ENCODE results near the gene PLXNA4.

The PLXNA4 gene

GRCh38 chr7:132410861-132411541 is 165.3 kb downstream of the PLXNA4 start:
- Mint-ChIP-seq H3K4me3 (no peak overlapping the region), H3K9me3 (no peaks in the 10 kb centered on the region), H3K4me1 (no peaks in the 10 kb centered on the region), H3K27ac (no peak overlapping the region), H3K36me3 (no peaks in the 10 kb centered on the region)
- no peak for DNase-seq (ENCODE audit: low spot score in 2 of 2)
- ATAC-seq = no peak

- H3K4me3 Mint-ChIP-seq = no peak overlapping the region
- no peaks in the 10 kb centered on the region for H3K9me3 Mint-ChIP-seq
- no peaks in the 10 kb centered on the region for H3K4me1 Mint-ChIP-seq
- ATAC-seq (no peak), DNase-seq (ENCODE audit: low spot score in 2 of 2) (no peak)
- no peaks in the 10 kb centered on the region for H3K36me3 Mint-ChIP-seq
- no peak overlapping the region for H3K27ac Mint-ChIP-seq
Measured at GRCh38 chr7:132410385-132410784, 165.9 kb downstream of the PLXNA4 start.

- no peaks in the 10 kb centered on the region for H3K9me3 Mint-ChIP-seq
- H3K36me3 Mint-ChIP-seq = no peaks in the 10 kb centered on the region
- no peaks in the 10 kb centered on the region for H3K4me1 Mint-ChIP-seq
- H3K27ac Mint-ChIP-seq = no peak overlapping the region
- H3K4me3 Mint-ChIP-seq = no peak overlapping the region
- ATAC-seq (no peak), DNase-seq (ENCODE audit: low spot score in 2 of 2) (no peak)
Measured at GRCh38 chr7:132407764-132408163, 168.5 kb downstream of the PLXNA4 start.

GRCh38 chr7:132406039-132406438 is 170.2 kb downstream of the PLXNA4 start:
- Mint-ChIP-seq H3K27ac (peak overlapping the region; percentile 26), H3K4me3 (no peak overlapping the region), H3K4me1 (no peaks in the 10 kb centered on the region), H3K36me3 (no peaks in the 10 kb centered on the region), H3K9me3 (no peaks in the 10 kb centered on the region)
- DNase-seq (ENCODE audit: low spot score in 2 of 2) (no peak), ATAC-seq (no peak)

GRCh38 chr7:132404261-132404660 is 172.0 kb downstream of the PLXNA4 start:
- Mint-ChIP-seq H3K4me1 (no peaks in the 10 kb centered on the region), H3K4me3 (no peak overlapping the region), H3K36me3 (no peaks in the 10 kb centered on the region), H3K27ac (peak overlapping the region; percentile 34), H3K9me3 (no peaks in the 10 kb centered on the region)
- ATAC-seq (no peak), DNase-seq (ENCODE audit: low spot score in 2 of 2) (no peak)

- no peak overlapping the region for H3K27ac Mint-ChIP-seq
- H3K9me3 Mint-ChIP-seq = no peaks in the 10 kb centered on the region
- no peaks in the 10 kb centered on the region for H3K36me3 Mint-ChIP-seq
- no peak for ATAC-seq
- no peak for DNase-seq (ENCODE audit: low spot score in 2 of 2)
- H3K4me3 Mint-ChIP-seq = no peak overlapping the region
- no peaks in the 10 kb centered on the region for H3K4me1 Mint-ChIP-seq
Measured at GRCh38 chr7:132403465-132404110, 172.7 kb downstream of the PLXNA4 start.

GRCh38 chr7:132402751-132403245 is 173.5 kb downstream of the PLXNA4 start:
- no peak overlapping the region for H3K4me3 Mint-ChIP-seq
- no peaks in the 10 kb centered on the region for H3K9me3 Mint-ChIP-seq
- H3K27ac Mint-ChIP-seq = no peak overlapping the region
- H3K36me3 Mint-ChIP-seq = no peaks in the 10 kb centered on the region
- ATAC-seq (no peak), DNase-seq (ENCODE audit: low spot score in 2 of 2) (no peak)
- H3K4me1 Mint-ChIP-seq = no peaks in the 10 kb centered on the region

DNA sequence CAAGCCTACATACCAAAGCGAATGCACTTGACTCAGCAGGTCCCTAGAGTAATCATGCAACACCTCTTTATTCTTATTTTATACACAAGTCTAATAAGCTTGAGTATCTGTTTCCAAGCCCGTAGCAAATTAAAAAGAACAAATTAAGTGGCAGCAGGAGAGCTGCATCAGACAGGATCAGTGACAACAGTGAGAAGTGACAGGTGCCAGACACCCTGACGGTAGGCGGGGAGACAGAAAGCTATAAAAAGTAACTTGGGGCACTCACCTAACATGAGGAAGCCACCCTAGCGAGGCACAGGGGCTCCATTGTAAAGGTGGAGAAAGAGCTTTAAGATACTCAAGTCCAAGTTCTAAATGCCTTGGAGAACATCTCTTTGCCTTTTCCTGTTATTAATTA is 174.2 kb downstream of the PLXNA4 start:
- H3K9me3 Mint-ChIP-seq = no peaks in the 10 kb centered on the region
- no peak overlapping the region for H3K27ac Mint-ChIP-seq
- ATAC-seq (no peak), DNase-seq (ENCODE audit: low spot score in 2 of 2) (no peak)
- no peak overlapping the region for H3K4me3 Mint-ChIP-seq
- H3K4me1 Mint-ChIP-seq = no peaks in the 10 kb centered on the region
- no peaks in the 10 kb centered on the region for H3K36me3 Mint-ChIP-seq

DNA sequence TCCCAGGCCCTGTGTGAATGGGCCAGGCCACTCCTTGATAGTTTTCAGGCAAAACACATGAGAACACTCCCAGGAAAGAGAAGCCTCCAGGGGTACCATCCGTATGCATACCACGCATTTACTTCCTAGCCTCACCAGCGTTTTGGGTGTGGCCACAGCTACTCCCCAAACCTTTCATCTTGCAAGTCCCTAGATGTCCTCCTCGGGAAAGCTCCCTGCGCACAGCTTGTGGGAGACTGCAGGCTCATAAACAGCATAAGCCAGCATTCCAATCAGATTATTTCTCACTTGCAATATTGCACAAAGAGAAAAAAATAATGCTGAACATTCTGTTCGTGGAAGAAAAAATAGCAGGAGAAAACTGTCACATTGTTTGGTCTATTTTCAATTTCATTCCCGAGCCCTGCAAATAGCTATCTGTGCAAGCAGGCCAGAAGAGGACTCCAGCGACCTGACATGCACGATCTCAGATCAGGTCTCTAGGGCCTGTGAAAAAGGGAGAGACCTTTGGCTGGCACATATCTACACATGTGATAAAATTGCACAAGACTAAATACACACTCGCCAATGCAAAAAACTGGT is 175.6 kb downstream of the PLXNA4 start:
- no peaks in the 10 kb centered on the region for H3K36me3 Mint-ChIP-seq
- no peak for ATAC-seq
- no peak overlapping the region for H3K4me3 Mint-ChIP-seq
- no peaks in the 10 kb centered on the region for H3K4me1 Mint-ChIP-seq
- no peak overlapping the region for H3K27ac Mint-ChIP-seq
- no peak for DNase-seq (ENCODE audit: low spot score in 2 of 2)
- no peaks in the 10 kb centered on the region for H3K9me3 Mint-ChIP-seq

- no peaks in the 10 kb centered on the region for H3K36me3 Mint-ChIP-seq
- no peak overlapping the region for H3K4me3 Mint-ChIP-seq
- H3K4me1 Mint-ChIP-seq = peaks cover 9% of the 10 kb centered on the region
- no peaks in the 10 kb centered on the region for H3K9me3 Mint-ChIP-seq
- ATAC-seq (no peak), DNase-seq (ENCODE audit: low spot score in 2 of 2) (no peak)
- H3K27ac Mint-ChIP-seq = no peak overlapping the region
Measured at GRCh38 chr7:132399367-132399766, 176.9 kb downstream of the PLXNA4 start.

DNA sequence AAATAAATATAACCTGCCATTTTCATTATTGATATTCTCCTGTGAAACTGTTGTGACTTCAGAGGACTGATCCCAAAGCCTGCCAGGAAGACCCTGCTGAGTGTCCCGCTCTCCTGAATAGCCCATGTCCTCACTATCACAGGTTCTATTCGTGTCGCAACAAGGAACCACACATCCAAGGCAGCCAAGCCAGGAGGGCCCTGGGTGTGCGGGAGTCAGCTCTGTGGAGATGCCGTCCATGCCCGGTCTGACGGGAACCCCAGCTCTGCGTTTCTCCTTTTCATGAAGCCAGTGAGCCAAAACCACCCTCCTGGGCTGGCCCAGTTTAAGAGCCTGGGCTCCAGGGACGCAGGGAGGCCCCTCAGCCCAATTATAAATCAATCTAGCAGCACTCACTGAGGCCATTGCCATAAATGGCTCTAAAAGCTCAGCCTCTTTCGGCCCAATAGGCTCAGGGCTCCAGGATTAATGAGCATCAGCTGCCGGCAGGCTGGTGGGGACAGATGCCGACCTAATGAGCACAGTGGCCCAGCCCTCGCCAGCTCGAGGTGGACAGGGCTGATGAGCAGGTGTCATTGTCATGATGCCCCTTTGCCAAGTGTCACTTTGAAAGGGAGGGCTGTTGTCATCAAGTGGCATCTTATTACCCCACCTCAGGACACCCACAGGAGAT is 177.9 kb downstream of the PLXNA4 start:
- Mint-ChIP-seq H3K9me3 (no peaks in the 10 kb centered on the region), H3K36me3 (no peaks in the 10 kb centered on the region), H3K4me1 (peaks cover 9% of the 10 kb centered on the region), H3K27ac (peak overlapping the region; percentile 20), H3K4me3 (no peak overlapping the region)
- DNase-seq (ENCODE audit: low spot score in 2 of 2) (no peak), ATAC-seq (no peak)

DNA sequence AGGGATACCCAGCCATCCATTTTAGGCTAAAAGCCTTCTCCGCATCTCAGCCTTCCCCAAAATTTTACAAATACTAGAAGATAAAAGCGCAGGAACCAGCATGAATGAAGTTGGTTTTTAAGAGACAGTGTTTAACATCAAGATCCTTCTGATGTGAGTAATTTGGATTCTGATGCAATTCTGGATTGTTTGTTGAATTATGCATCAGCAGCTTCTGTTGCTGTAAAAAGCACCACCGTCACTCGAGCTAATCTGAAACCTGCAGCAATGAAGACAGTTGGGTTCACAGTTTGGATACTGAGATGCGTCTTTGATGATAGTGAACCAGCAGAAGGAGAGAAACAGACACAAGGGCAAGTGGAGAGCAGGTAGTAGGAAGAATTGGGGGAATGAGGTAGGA is 179.2 kb downstream of the PLXNA4 start:
- ATAC-seq = no peak
- DNase-seq (ENCODE audit: low spot score in 2 of 2) = no peak
- Mint-ChIP-seq H3K4me3 (no peak overlapping the region), H3K9me3 (no peaks in the 10 kb centered on the region), H3K4me1 (peaks cover 9% of the 10 kb centered on the region), H3K27ac (no peak overlapping the region), H3K36me3 (no peaks in the 10 kb centered on the region)

DNA sequence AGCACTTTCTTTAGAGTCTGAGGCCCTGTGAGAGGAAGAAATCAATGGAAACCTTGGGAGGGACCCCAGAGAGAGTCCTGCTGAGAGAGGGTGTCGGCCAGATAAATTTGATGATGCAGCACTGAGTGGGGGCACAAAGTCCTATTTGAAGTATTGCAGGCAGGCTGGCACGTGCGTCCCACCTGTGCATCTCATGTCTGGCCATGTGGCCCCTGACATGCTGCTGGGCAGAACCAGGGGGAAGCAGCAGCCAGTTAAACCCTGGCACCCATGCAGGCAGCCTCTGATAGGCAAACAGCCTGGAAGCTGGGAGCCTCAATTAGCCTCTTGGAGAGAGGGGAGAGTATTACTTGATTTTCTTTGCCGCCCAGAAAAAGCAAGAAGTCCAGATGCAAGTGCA is 180.9 kb downstream of the PLXNA4 start:
- Mint-ChIP-seq H3K4me1 (peaks cover 9% of the 10 kb centered on the region), H3K4me3 (no peak overlapping the region), H3K9me3 (no peaks in the 10 kb centered on the region), H3K27ac (peak overlapping the region; percentile 39), H3K36me3 (no peaks in the 10 kb centered on the region)
- DNase-seq (ENCODE audit: low spot score in 2 of 2) (no peak), ATAC-seq (no peak)

DNA sequence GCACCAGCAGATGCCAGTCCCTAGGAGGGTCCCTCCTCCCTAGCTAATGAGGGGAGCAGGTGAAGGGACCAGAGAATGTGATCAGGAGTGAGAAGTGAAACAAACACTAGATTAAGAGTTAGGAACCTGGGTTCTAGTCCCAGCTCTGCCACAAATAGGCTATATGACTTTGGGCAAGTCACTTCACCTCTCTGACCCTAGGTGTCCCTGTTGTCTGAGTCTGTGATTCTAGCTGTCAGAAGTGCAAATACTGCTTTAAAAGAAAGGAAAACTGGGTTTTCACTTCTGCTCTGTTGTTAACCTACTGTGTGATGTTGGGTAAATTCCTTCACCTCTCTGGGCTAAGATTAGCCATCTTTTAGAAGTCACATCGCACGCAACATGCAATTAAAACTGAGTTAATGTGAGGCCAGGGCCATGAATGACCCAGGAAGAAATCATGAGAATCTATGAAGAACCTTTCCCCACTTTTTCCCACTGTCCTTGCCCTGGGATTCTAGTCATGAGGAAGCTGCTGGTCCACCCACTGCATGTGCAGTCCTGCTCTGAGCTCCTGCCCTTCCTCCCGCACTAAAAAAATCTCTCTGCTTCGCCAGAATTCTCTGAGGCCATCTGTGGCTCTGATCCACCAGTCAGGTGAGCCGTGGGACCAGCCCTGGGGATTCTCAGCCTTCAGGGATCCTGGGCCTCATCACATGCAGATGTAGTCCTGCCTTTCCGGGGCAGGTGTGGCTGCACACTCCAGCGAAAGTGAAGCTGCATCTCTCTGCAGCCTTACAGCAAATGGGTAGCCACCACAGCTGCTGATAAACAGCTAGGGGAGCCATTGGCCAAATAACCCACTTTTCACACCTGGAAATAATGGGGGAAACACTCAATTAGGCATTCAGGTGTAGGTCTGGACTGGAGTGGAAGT is 181.7 kb downstream of the PLXNA4 start:
- Mint-ChIP-seq H3K27ac (peak overlapping the region; percentile 39), H3K36me3 (no peaks in the 10 kb centered on the region), H3K9me3 (no peaks in the 10 kb centered on the region), H3K4me1 (peaks cover 9% of the 10 kb centered on the region), H3K4me3 (no peak overlapping the region)
- ATAC-seq (peak; percentile 63), DNase-seq (ENCODE audit: low spot score in 2 of 2) (peak in 1 of 2 donors; percentile 49)

- H3K4me3 Mint-ChIP-seq = no peak overlapping the region
- no peak for DNase-seq (ENCODE audit: low spot score in 2 of 2)
- H3K4me1 Mint-ChIP-seq = peaks cover 9% of the 10 kb centered on the region
- no peak overlapping the region for H3K27ac Mint-ChIP-seq
- no peaks in the 10 kb centered on the region for H3K36me3 Mint-ChIP-seq
- no peaks in the 10 kb centered on the region for H3K9me3 Mint-ChIP-seq
- ATAC-seq = peak; percentile 17
Measured at GRCh38 chr7:132393789-132394261, 182.4 kb downstream of the PLXNA4 start.
